AG09309 (cell line): ENCODE data around the gene IQCH.

Experiments
- DNase-seq: peaks from one replicate; pipeline ENCODE4 v3.0.0-alpha.2; 2010; ENCODE audit warnings: low read depth
- H3K4me3 ChIP-seq: 2 replicates; pipeline ENCODE4 v1.5.1; 2011; ENCODE audit warnings: mild to moderate bottlenecking, low read depth, low read length, moderate library complexity; ENCODE audit not compliant: control insufficient read depth
- CTCF ChIP-seq: IDR thresholded peaks from 2 replicates; pipeline ENCODE4 v1.5.1; 2011; ENCODE audit warnings: mild to moderate bottlenecking, low read depth, low read length, inconsistent platforms; ENCODE audit not compliant: insufficient read depth, control insufficient read depth; ENCODE audit errors: missing control alignments

Gene IQCH

GRCh38 chr15:67508407-67508806 lies 253.8 kb downstream of the IQCH start:
- H3K4me3 ChIP-seq: no peak overlapping the region
- no peak for DNase-seq
- no peak for TF ChIP-seq CTCF

GRCh38 chr15:67509918-67510317 lies 255.3 kb downstream of the IQCH start:
- TF ChIP-seq CTCF: no peak
- no peak overlapping the region for H3K4me3 ChIP-seq
- no peak for DNase-seq

GRCh38 chr15:67510597-67511190 lies 256.1 kb downstream of the IQCH start:
- H3K4me3 ChIP-seq: no peak overlapping the region
- no peak for TF ChIP-seq CTCF
- DNase-seq: no peak

- TF ChIP-seq CTCF: no peak
- DNase-seq: no peak
- H3K4me3 ChIP-seq: no peak overlapping the region
These were observed 257.0 kb downstream of the IQCH start for GRCh38 chr15:67511606-67512005.

- no peak for DNase-seq
- TF ChIP-seq CTCF: no peak
- H3K4me3 ChIP-seq: no peak overlapping the region
These were observed 257.6 kb downstream of the IQCH start for GRCh38 chr15:67512140-67512539.

- no peak overlapping the region for H3K4me3 ChIP-seq
- no peak for DNase-seq
- TF ChIP-seq CTCF: no peak
These were observed 258.5 kb downstream of the IQCH start for GRCh38 chr15:67512933-67513714.
